T-helper 1 cell (primary cell): ENCODE measurements around the gene TMEM18.

Source experiments
- DNase-seq, 5 donors: peaks; one replicate each; pipeline ENCODE4 v3.0.0-alpha.2; 2012 to 2020

TMEM18 gene

DNA sequence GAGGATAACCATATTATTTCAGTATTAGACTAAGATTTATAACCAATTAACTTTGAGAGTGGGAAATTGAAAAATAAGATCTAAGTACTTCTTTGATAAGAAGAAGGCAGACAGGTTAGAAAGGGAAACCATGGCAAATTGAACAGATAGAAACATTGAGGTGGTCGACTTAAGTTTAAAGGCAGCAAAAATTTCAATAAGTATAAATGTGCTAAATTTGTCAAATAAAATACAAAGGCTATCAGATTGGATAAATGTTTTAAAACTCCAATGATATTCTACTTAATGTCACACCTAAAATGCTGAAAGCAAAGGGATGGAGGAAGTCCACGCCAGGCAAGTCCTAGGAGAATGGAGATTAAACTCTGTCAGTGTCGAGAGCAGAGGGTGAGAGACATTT is 59.2 kb downstream of the TMEM18 start:
- DNase-seq, result no peak
